ENCODE data around the gene TRIM25.

Gene TRIM25

DNA sequence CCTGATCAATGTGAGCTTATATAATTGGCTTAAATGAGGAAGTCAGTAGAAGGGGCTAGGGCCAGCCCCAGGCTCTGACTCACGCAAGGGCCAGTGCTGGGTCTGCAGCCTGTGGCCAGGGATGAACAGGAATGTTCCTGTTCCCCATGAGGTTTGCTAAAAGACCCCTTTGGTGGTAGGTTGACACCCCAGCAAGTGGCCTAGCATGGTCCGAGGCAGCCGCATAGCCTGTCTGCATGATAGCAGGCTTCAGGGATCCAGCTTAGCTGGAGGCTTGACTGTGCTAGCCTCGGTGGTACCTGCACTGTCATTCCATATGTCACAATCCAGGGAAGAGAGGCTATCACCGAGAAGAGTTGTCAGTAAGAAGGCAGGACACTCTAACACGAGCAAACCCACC is 23.5 kb downstream of the TRIM25 start:
- no peak for TF ChIP-seq CTCF (IDR thresholded peaks at IDR 0.05)
- no peak overlapping the region for H3K27ac ChIP-seq
- no peak for DNase-seq (ENCODE audit: low spot score)
- H3K4me3 ChIP-seq = no peak overlapping the region

DNA sequence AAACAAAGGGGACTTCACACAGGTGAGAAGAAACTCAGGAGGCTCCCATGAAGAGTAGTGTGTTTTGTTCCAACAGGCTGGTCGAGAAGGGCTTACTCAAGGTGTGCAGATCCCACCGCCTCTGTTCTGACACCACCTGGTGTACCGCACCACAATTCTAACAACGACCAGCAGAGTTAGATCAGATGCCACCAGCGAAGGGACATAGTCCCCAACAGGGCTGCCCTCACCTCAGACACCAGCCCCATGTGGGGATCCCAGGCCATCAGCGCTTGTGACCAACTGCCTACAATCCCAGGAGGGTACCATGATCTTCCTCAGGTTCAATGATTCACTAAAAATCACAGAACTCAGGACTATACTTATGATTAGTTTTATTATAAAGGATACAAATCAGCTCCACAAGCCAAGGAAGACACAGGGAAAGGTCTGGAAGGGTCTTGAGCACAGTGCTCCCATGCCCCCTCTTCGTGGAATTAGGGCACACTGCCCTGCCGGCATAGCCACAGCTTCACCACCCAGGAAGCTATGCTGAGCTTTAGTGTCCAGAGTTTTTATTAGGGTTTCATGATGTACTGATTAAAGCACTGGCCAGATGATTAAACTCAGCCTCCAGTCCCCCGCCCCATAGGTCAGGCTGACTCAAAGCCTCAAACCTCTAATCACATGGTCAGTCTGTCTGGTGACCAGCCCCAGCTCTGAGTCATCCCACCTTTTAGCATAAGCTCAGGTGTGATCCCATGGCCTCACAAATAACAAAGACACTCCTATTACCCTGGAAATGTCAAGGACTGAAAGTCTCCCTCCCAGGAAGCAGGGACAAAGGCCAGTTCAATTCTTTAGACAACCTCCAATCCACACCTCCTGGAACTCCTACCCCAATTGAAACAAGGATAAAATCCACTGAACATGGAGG is 26.0 kb downstream of the TRIM25 start:
- Histone ChIP-seq H3K27ac (no peak overlapping the region), H3K4me3 (no peak overlapping the region)
- TF ChIP-seq CTCF (IDR thresholded peaks at IDR 0.05) = no peak
- no peak for DNase-seq (ENCODE audit: low spot score)

DNA sequence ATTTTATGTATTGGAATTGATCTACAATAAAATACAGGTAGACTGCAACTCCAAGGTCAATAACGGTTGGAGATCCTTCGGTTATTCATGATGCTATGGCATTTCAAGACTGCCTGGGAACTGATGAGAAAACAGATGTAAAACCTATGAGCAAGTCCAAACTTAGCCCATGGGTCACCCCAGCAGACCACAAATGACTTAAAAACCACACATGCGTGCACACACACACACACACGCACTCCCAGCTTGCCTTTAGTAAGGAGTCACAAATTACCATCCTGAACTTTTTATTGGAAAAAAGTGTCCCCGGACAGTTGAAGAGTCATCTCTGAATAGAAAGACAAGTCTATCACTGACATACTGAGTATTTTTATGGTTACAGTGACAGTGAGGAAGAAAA is 26.7 kb downstream of the TRIM25 start:
- no peak for TF ChIP-seq CTCF (IDR thresholded peaks at IDR 0.05)
- H3K27ac ChIP-seq = no peak overlapping the region
- H3K4me3 ChIP-seq = no peak overlapping the region
- no peak for DNase-seq (ENCODE audit: low spot score)

DNA sequence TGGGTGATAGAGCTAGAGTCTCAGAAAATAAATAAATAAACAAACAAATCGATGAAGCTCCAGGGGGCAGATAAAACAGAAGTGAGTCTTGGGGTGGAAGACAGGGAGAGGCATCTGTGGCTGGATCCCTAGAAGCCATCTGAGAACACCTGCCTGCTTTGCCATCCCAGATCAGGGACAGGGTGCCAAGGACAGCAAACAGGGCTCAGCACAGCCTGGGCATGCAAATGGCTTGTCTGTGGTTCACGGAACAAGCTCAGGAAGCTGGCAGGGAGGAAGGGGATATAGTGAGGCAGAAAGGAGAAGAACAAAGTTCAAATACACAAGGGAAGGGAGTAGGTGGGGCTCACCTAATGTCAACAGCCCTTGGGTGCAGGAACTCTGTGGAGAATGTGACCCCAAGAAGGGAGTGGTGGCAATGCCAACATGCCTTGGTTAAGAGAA is 27.5 kb downstream of the TRIM25 start:
- H3K27ac ChIP-seq = no peak overlapping the region
- TF ChIP-seq CTCF (IDR thresholded peaks at IDR 0.05) = no peak
- DNase-seq (ENCODE audit: low spot score) = no peak
- H3K4me3 ChIP-seq = no peak overlapping the region

DNA sequence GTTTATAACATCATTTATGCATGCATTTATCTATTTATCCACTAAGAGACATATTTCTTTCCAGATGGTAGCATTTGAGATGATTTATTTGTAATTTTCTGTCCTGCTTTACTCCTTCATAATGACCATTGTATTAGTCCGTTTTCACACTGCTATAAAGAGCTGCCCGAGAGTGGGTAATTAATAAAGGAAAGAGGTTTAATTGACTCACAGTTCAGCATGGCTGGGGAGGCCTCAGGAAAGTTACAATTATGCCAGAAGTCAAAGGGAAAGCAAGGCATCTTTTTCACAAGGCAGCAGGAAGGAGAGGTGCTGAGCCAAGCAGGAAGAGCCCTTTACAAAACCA is 28.6 kb downstream of the TRIM25 start:
- TF ChIP-seq CTCF (IDR thresholded peaks at IDR 0.05) = no peak
- H3K4me3 ChIP-seq = no peak overlapping the region
- DNase-seq (ENCODE audit: low spot score) = no peak
- no peak overlapping the region for H3K27ac ChIP-seq

GRCh38 chr17:56884483-56885311 is 29.2 kb downstream of the TRIM25 start:
- Histone ChIP-seq H3K27ac (no peak overlapping the region), H3K4me3 (no peak overlapping the region)
- no peak for DNase-seq (ENCODE audit: low spot score)
- no peak for TF ChIP-seq CTCF (IDR thresholded peaks at IDR 0.05)
